Gastrocnemius medialis (tissue), 4 donors: ENCODE data around the gene LDAH.

Experiments
- POLR2A ChIP-seq, 2 donors: fragments of 450-650 bp; IDR thresholded peaks; one replicate each; pipeline ENCODE4 v1.6.1; 2017; ENCODE audit warnings: antibody characterized with exemption in 2 of 2, mild to moderate bottlenecking in 2 of 2, moderate library complexity in 2 of 2
- TF ChIP-seq, protein P1 (sequence below), 5 experiments: fragments of 450-650 bp in 3 of 5; fragments of 200-600 bp in 2 of 5; sonication (generic) in 2 of 5; IDR thresholded peaks in 4 of 5; conservative IDR thresholded peaks in 1 of 5; 1 replicate in 4 of 5; 2 replicates in 1 of 5; pipeline ENCODE4 v1.5.1; 2016 to 2019; ENCODE audit warnings: antibody characterized with exemption in 5 of 5, mild to moderate bottlenecking in 3 of 5, moderate library complexity in 3 of 5

GRCh38 chr2:20661421-20662307 is 161.2 kb downstream of the LDAH start:
- TF ChIP-seq, protein P1, sequence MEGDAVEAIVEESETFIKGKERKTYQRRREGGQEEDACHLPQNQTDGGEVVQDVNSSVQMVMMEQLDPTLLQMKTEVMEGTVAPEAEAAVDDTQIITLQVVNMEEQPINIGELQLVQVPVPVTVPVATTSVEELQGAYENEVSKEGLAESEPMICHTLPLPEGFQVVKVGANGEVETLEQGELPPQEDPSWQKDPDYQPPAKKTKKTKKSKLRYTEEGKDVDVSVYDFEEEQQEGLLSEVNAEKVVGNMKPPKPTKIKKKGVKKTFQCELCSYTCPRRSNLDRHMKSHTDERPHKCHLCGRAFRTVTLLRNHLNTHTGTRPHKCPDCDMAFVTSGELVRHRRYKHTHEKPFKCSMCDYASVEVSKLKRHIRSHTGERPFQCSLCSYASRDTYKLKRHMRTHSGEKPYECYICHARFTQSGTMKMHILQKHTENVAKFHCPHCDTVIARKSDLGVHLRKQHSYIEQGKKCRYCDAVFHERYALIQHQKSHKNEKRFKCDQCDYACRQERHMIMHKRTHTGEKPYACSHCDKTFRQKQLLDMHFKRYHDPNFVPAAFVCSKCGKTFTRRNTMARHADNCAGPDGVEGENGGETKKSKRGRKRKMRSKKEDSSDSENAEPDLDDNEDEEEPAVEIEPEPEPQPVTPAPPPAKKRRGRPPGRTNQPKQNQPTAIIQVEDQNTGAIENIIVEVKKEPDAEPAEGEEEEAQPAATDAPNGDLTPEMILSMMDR (IDR thresholded peaks at IDR 0.05 in 4 of 5, conservative IDR thresholded peaks at IDR 0.05 in 1 of 5), result peak; percentile 84 to 97 (median 91)
- TF ChIP-seq POLR2A (IDR thresholded peaks at IDR 0.05), result no peak
